HL-60 (cell line): Measurements from ENCODE around the gene ADM.

Source experiments
- DNase-seq, 2 experiments: peaks; one replicate each; pipeline ENCODE4 v3.0.0-alpha.2; 2010 to 2020; ENCODE audit warnings: low read depth in 1 of 2, low spot score in 1 of 2
- H3K27ac ChIP-seq: fragments of 250-450 bp; sonication (Bioruptor Pico); replicated peaks from 2 replicates; pipeline ENCODE4 v1.5.1; 2020; ENCODE audit warnings: mild to moderate bottlenecking, moderate library complexity
- H3K27me3 ChIP-seq: fragments of 250-450 bp; sonication (Bioruptor Pico); 2 replicates; pipeline ENCODE4 v1.5.1; 2021; ENCODE audit warnings: mild to moderate bottlenecking, moderate library complexity; ENCODE audit not compliant: insufficient read depth, poor library complexity, severe bottlenecking
- H3K4me3 ChIP-seq: replicated peaks from 2 replicates; pipeline ENCODE4 v1.5.1; 2011; ENCODE audit warnings: mild to moderate bottlenecking, control low read depth, low read length; ENCODE audit not compliant: insufficient read depth
- GABPA ChIP-seq: IDR thresholded peaks from 2 replicates; pipeline ENCODE4 v1.6.1; 2012; ENCODE audit warnings: low read depth
- POLR2AphosphoS5 ChIP-seq: IDR thresholded peaks from 2 replicates; pipeline ENCODE4 v1.6.1; 2012; ENCODE audit warnings: low read depth
- SPI1 ChIP-seq: IDR thresholded peaks from 2 replicates; pipeline ENCODE4 v1.6.1; 2012; ENCODE audit warnings: low read depth, mild to moderate bottlenecking, borderline replicate concordance
- TF ChIP-seq, protein P1 (sequence below): IDR thresholded peaks from 2 replicates; pipeline ENCODE4 v1.6.1; 2012; ENCODE audit warnings: low read depth; ENCODE audit not compliant: insufficient replicate concordance
- TF ChIP-seq, protein P2 (sequence below): IDR thresholded peaks from one replicate; pipeline ENCODE4 v1.5.1; 2011; ENCODE audit warnings: low read length, control low read depth, inconsistent platforms; ENCODE audit not compliant: insufficient read depth

The ADM gene

DNA sequence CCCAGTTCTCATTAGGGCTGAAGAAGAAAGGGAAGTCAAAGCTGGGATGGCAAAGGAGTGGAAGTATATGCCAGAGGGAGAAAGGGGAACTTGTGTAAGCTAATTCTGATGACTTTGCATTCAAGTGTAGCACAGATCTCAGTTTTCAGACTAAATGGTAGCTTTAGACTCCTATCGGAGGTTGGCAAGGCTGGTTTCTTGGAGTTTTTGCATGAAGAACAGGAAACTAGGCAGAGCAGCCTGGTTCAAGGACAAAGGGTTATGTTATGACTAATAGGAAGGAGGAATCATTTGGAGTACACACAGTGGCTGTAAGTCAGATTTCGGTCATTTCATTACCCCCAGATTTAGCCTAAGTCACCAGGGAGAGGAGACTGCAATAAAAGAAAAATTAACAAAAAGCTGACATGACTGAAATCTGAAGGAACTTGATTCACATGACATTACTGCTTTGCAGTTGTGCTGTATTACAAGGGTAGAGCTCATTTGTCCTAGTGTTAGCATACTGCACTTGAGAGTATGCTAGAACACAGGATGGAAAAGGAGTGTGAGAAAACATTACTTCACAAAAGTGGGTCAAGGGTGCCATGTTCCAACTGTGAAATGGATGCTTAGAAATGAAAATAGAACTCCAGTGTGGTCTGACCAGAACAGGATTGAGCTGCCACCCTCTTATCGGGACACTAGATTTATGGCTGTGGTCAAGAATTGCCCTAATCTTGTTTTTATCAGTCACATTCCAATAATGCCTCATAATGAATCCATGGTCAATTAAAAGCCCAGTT lies 23.6 kb downstream of the ADM start:
- TF ChIP-seq GABPA = no peak
- peak; percentile 65; the same call in 1 of the 2 replicates for TF ChIP-seq SPI1
- TF ChIP-seq POLR2AphosphoS5 = no peak
- H3K27me3 ChIP-seq = no peaks in the 10 kb centered on the region
- H3K27ac ChIP-seq = 0 out of 2 replicates have a peak overlapping the region, but pooled peaks have one; percentile 3
- no peak overlapping the region for H3K4me3 ChIP-seq
- peak; percentile 23 to 43 for DNase-seq

DNA sequence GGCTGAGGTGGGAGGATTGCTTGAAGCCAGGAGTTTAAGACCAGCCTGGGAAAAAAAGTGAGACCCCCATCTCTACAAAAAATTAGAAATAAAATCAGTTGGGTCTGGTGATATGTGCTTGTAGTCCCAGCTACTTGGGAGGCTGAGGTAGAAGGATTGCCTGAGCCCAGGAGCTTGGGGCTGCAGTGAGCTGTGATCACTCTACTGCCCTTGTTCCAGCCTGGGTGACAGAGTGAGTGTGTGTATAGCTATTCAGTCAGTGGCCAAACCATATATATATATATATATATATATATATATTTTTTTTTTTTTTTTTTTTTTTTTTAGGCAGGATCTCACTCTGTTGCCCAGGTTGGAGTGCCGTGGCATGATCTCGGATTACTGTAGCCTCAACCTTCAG lies 24.5 kb downstream of the ADM start:
- TF ChIP-seq, protein P1, sequence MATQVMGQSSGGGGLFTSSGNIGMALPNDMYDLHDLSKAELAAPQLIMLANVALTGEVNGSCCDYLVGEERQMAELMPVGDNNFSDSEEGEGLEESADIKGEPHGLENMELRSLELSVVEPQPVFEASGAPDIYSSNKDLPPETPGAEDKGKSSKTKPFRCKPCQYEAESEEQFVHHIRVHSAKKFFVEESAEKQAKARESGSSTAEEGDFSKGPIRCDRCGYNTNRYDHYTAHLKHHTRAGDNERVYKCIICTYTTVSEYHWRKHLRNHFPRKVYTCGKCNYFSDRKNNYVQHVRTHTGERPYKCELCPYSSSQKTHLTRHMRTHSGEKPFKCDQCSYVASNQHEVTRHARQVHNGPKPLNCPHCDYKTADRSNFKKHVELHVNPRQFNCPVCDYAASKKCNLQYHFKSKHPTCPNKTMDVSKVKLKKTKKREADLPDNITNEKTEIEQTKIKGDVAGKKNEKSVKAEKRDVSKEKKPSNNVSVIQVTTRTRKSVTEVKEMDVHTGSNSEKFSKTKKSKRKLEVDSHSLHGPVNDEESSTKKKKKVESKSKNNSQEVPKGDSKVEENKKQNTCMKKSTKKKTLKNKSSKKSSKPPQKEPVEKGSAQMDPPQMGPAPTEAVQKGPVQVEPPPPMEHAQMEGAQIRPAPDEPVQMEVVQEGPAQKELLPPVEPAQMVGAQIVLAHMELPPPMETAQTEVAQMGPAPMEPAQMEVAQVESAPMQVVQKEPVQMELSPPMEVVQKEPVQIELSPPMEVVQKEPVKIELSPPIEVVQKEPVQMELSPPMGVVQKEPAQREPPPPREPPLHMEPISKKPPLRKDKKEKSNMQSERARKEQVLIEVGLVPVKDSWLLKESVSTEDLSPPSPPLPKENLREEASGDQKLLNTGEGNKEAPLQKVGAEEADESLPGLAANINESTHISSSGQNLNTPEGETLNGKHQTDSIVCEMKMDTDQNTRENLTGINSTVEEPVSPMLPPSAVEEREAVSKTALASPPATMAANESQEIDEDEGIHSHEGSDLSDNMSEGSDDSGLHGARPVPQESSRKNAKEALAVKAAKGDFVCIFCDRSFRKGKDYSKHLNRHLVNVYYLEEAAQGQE = no peak
- no peak for TF ChIP-seq POLR2AphosphoS5
- TF ChIP-seq, protein P2, sequence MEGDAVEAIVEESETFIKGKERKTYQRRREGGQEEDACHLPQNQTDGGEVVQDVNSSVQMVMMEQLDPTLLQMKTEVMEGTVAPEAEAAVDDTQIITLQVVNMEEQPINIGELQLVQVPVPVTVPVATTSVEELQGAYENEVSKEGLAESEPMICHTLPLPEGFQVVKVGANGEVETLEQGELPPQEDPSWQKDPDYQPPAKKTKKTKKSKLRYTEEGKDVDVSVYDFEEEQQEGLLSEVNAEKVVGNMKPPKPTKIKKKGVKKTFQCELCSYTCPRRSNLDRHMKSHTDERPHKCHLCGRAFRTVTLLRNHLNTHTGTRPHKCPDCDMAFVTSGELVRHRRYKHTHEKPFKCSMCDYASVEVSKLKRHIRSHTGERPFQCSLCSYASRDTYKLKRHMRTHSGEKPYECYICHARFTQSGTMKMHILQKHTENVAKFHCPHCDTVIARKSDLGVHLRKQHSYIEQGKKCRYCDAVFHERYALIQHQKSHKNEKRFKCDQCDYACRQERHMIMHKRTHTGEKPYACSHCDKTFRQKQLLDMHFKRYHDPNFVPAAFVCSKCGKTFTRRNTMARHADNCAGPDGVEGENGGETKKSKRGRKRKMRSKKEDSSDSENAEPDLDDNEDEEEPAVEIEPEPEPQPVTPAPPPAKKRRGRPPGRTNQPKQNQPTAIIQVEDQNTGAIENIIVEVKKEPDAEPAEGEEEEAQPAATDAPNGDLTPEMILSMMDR = no peak
- no peak for TF ChIP-seq SPI1
- TF ChIP-seq GABPA = no peak
- H3K4me3 ChIP-seq = no peak overlapping the region
- DNase-seq = no peak
- H3K27ac ChIP-seq = no peak overlapping the region
- no peaks in the 10 kb centered on the region for H3K27me3 ChIP-seq

DNA sequence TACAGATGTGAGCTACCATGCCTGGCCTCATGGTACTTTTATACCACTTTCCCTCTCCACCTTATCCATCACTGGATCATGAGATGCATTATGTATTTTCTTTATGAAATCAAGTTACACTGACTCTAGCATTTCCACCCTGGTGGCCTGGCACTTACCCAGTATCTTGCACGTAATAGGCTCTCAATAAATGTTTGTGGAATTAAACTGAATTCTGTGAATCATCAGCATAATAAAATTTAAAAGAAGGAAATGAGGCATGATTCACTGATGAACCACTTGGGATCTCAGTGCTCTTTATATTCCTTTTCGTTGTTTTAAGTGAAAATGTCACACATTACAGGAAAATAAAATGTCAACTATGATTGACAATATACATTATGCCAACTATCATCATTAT lies 25.1 kb downstream of the ADM start:
- no peak overlapping the region for H3K4me3 ChIP-seq
- no peak overlapping the region for H3K27ac ChIP-seq
- DNase-seq = no peak
- TF ChIP-seq, protein P2 = no peak
- TF ChIP-seq, protein P1 = no peak
- no peak for TF ChIP-seq GABPA
- no peak for TF ChIP-seq SPI1
- no peak for TF ChIP-seq POLR2AphosphoS5
- H3K27me3 ChIP-seq = no peaks in the 10 kb centered on the region

DNA sequence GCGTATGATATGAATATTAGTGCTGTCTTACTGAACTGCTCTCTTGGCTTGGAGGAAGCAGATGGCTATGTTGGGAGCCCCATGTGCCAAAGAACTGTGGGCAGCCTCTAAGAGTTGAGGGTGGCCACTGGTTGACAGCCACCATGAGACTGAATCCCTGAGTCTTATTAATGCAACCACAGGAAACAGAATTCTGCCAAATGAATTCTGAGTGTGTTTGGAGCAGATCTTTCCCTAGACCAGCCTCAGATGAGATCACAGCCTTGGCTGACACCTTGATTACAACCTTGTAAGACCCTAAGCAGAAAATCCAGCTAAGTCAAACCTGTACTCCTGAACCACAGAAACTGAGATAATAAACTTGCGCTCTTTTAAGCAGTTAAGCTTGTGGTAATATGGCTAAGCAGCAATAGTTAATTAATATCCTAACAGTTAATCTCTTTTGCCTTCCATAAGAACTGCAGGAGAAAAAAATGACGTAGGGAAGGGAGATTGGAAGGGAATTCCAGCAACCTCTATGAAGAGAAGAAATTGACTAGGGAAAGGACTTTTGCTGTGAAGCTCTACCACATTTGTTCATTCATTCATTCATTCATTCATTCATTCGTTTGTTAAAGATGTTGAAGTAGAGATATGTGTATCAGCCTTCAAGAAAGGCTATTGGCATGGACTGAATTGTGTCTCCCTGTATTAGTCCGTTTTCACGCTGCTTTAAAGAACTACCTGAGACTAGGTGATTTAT lies 26.8 kb downstream of the ADM start:
- no peaks in the 10 kb centered on the region for H3K27me3 ChIP-seq
- H3K4me3 ChIP-seq = no peak overlapping the region
- H3K27ac ChIP-seq = no peak overlapping the region
- TF ChIP-seq POLR2AphosphoS5 = no peak
- TF ChIP-seq GABPA = no peak
- TF ChIP-seq, protein P1 = no peak
- TF ChIP-seq, protein P2 = no peak
- no peak for TF ChIP-seq SPI1
- DNase-seq = no peak
